AG04450 (cell line): ENCODE measurements around the gene CAP2. TPM values are rescaled to one million over a fixed set of nuclear protein-coding genes. Genes with fewer than 3 reads are reported as not detected.

Source experiments
- CTCF ChIA-PET: fragments of 300-600, 350-600 bp; formaldehyde crosslinking; extraction: SDS; loops from one replicate; lab custom pipeline; 2022; ENCODE audit warnings: antibody characterized with exemption, inconsistent platforms; lab: Charles Lee
- POLR2A ChIA-PET: fragments of 350-600 bp; formaldehyde crosslinking; extraction: SDS; loops from one replicate; lab custom pipeline; 2021; ENCODE audit warnings: antibody characterized with exemption, inconsistent platforms; lab: Yijun Ruan, JAX
- DNase-seq: peaks from one replicate; pipeline ENCODE4 v3.0.0-alpha.2; 2011; ENCODE audit warnings: low read depth, low spot score
- H3K27ac ChIP-seq: one replicate; pipeline ENCODE4 v1.5.1; 2012; ENCODE audit warnings: low read depth, low read length, control low read depth
- H3K27me3 ChIP-seq: one replicate; pipeline ENCODE4 v1.6.0; 2012; ENCODE audit warnings: low read length; ENCODE audit not compliant: control insufficient read depth, insufficient read depth
- H3K4me3 ChIP-seq: 2 replicates; pipeline ENCODE4 v1.5.1; 2011; ENCODE audit warnings: mild to moderate bottlenecking, low read depth, low read length, control low read depth
- H3K9me3 ChIP-seq: 2 replicates; pipeline ENCODE4 v1.5.1; 2012; ENCODE audit warnings: low read length; ENCODE audit not compliant: control insufficient read depth, insufficient read depth
- CTCF ChIP-seq: IDR thresholded peaks from 2 replicates; pipeline ENCODE4 v1.5.1; 2011; ENCODE audit warnings: low read depth, low read length, control low read depth, inconsistent platforms
- polyA plus RNA-seq: library from polyadenylated mRNA; depleted of rRNA; stranded (reverse); fragments of >200 nt; gene quantifications from 2 replicates; pipeline ENCODE4 v1.2.3, GENCODE V29; 2011

Gene CAP2
- polyA plus RNA-seq, 1 experiment, result 74.4 TPM

GRCh38 chr6:17504005-17504404 is 110.6 kb downstream of the CAP2 start:
- no peak for DNase-seq
- H3K27ac ChIP-seq, result no peak overlapping the region
- no peaks in the 10 kb centered on the region for H3K27me3 ChIP-seq
- POLR2A ChIA-PET, result no interaction called here
- no peaks in the 10 kb centered on the region for H3K9me3 ChIP-seq
- CTCF ChIA-PET, result interaction anchor here (2.1 to 2.4 kb wide), 2 partner anchors 9 to 11 kb away, joined by 6 to 11 read pairs; no protein-coding TSS in a partner anchor
- H3K4me3 ChIP-seq, result no peak overlapping the region
- no peak for TF ChIP-seq CTCF

- Histone ChIP-seq H3K27ac (no peak overlapping the region), H3K4me3 (no peak overlapping the region), H3K9me3 (no peaks in the 10 kb centered on the region), H3K27me3 (no peaks in the 10 kb centered on the region)
- peak; percentile 45 for TF ChIP-seq CTCF
- no peak for DNase-seq
- POLR2A ChIA-PET, result interaction anchor here (0.6 kb wide), 1 partner anchor 88 kb away, joined by 4 read pairs; no protein-coding TSS in a partner anchor
- CTCF ChIA-PET, result interaction anchor here (0.8 to 2.4 kb wide), 12 partner anchors 8 to 349 kb away, joined by 3 to 11 read pairs (median 5); no protein-coding TSS in a partner anchor
These were observed 111.7 kb downstream of the CAP2 start for GRCh38 chr6:17505062-17505476.

GRCh38 chr6:17505767-17506280 is 112.4 kb downstream of the CAP2 start:
- POLR2A ChIA-PET, result interaction anchor here (0.6 kb wide), 1 partner anchor 89 kb away, joined by 4 read pairs; no protein-coding TSS in a partner anchor
- CTCF ChIA-PET, result interaction anchor here (0.8 to 2.4 kb wide), 10 partner anchors 9 to 349 kb away, joined by 3 to 11 read pairs (median 6); no protein-coding TSS in a partner anchor
- no peak for TF ChIP-seq CTCF

GRCh38 chr6:17506531-17506930 is 113.1 kb downstream of the CAP2 start:
- Histone ChIP-seq H3K9me3 (no peaks in the 10 kb centered on the region), H3K27me3 (no peaks in the 10 kb centered on the region), H3K4me3 (no peak overlapping the region), H3K27ac (no peak overlapping the region)
- ChIA-PET CTCF (interaction anchor here (1.6 kb wide), 1 partner anchor 120 kb away, joined by 3 read pairs; no protein-coding TSS in a partner anchor), POLR2A (no interaction called here)
- TF ChIP-seq CTCF, result no peak
- DNase-seq, result no peak

More at GRCh38 chr6:17505767-17506280, 112.4 kb downstream of the CAP2 start:
- no peaks in the 10 kb centered on the region for H3K27me3 ChIP-seq
- H3K27ac ChIP-seq, result peak overlapping the region; percentile 34
- DNase-seq, result peak; percentile 11
- no peaks in the 10 kb centered on the region for H3K9me3 ChIP-seq
- no peak overlapping the region for H3K4me3 ChIP-seq

- ChIA-PET POLR2A (no interaction called here), CTCF (interaction anchor here (1.6 kb wide), 1 partner anchor 120 kb away, joined by 3 read pairs; no protein-coding TSS in a partner anchor)
- Histone ChIP-seq H3K9me3 (no peaks in the 10 kb centered on the region), H3K4me3 (no peak overlapping the region), H3K27me3 (no peaks in the 10 kb centered on the region), H3K27ac (no peak overlapping the region)
- DNase-seq, result no peak
- TF ChIP-seq CTCF, result no peak
These were observed 113.6 kb downstream of the CAP2 start for GRCh38 chr6:17506962-17507361.
